Dedifferentiated amniotic fluid mesenchymal stem cell (primary cell): ENCODE measurements around the gene THADA.

ENCODE experiments used
- DNase-seq: peaks from one replicate; pipeline ENCODE4 v3.0.0-alpha.2; 2016; ENCODE audit errors: extremely low spot score

THADA gene

DNA sequence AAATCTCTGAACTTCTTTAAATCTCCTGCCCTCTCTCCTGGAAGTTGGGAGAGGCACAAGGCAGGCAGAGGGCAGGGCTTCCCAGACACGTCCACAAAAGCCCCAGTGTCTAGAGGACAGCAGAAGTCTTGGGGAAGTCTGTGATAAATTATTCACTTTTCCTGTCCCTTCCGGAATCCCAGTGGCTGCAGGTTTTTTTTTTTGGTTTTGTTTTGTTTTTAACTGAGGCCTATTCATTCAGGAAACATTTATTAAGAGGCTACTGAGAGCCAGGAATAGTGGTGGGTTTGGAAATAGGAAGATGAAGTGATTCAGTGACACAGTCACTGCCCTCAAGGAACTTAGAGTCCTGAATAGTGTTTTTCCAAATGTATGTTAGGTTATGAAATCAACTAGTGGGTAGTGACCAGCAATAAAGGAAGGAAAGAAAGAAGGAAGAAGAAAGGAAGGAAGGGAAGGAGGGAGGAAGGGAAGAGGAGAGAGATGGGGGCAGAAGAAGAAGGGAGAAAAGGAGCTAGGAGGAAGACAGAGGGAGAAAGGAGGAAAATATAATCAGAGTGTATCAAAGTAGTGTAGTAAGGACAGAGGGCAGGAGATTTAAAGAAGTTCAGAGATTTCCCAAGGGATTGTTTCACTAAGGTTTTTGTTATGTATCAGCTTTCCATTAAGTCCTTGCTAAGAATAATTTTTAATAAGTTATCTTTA, 270.6 kb downstream of the THADA start:
- DNase-seq: no peak

GRCh38 chr2:43324259-43325106, 271.4 kb downstream of the THADA start:
- DNase-seq: no peak

DNA sequence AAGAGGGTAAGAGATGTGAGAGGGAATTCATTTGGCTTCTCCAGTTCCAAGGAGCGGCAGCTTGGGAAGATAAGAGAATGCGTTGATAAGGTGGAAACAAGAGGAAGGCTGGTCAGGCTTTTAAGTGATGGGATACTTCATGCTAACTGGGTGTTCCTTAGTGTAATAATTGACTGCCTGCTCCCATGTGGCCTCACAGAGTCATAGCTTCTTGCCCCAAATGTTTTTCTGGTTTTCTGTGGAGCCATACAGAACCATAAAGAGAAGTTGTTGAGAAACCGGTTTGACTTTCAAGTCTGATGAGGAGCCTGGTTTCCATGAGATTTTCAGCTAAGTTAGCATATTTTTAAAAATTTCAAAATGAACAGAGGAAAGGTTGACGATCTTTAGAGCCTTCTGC, 272.0 kb downstream of the THADA start:
- no peak for DNase-seq

DNA sequence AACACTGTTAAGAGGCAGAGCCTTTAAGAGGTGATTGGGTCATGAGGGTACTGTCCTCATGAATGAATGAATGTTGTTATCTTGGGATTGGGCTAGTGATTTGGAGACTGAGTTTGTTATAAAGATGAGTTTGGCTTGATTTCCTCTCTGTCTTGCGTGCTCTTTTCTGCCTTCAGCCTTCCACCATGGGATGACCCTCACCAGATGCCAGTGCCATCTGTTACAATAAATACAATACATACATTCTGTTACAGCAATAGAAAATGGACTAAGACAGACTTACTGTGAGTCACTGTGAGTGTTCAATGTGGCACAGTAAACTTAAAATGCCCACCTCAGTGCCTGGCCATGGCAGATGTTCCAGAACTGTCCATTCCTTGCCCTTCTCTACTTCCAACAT, 274.4 kb downstream of the THADA start:
- DNase-seq: no peak

GRCh38 chr2:43319541-43319940, 276.3 kb downstream of the THADA start:
- DNase-seq: no peak

DNA sequence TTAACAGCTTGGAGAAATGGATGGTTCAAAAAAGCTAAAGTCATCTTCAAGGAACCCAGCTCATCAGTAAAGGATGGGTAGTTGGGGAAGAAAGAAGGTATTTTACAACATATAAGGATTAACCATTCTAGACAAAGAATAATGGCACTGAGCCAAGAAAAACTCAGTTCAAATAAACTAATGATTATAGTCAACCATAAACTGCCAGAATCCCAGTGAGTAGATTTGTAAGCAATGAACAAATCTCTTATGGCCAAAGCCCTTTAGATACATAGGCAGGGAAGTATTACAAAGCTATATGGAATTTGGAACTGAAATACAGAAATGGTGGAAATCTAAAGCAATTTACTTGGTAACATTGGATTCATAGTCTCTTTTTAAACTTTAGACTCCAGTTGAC, 277.0 kb downstream of the THADA start:
- DNase-seq: no peak

GRCh38 chr2:43317680-43318079, 278.2 kb downstream of the THADA start:
- DNase-seq: no peak

GRCh38 chr2:43317194-43317593, 278.6 kb downstream of the THADA start:
- no peak for DNase-seq

GRCh38 chr2:43315482-43315881, 280.4 kb downstream of the THADA start:
- DNase-seq: no peak

GRCh38 chr2:43314299-43314927, 281.4 kb downstream of the THADA start:
- no peak for DNase-seq

- no peak for DNase-seq
Measured at GRCh38 chr2:43313642-43314017, 282.2 kb downstream of the THADA start.

- peak; percentile 73 for DNase-seq
Measured at GRCh38 chr2:43312755-43313641, 282.8 kb downstream of the THADA start.

DNA sequence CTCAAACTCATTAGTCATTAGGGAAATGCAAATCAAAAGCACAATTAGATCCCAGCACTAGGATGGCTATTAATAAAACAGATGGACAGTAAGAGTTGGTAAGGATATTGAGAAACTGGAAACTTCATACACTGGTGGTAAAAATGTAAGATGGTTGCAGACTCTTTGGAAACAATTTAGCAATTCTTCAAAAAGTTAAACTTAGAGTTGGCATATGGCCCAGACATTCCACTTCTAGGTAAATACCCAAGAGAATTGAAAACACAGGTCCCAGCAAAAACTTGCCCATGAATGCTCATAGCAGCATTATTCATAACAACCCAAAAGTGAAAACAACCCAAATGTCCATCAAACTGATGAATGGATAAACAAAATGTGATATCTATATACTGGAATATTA, 284.6 kb downstream of the THADA start:
- DNase-seq: peak; percentile 50

- no peak for DNase-seq
Measured at GRCh38 chr2:43309935-43310334, 285.9 kb downstream of the THADA start.

DNA sequence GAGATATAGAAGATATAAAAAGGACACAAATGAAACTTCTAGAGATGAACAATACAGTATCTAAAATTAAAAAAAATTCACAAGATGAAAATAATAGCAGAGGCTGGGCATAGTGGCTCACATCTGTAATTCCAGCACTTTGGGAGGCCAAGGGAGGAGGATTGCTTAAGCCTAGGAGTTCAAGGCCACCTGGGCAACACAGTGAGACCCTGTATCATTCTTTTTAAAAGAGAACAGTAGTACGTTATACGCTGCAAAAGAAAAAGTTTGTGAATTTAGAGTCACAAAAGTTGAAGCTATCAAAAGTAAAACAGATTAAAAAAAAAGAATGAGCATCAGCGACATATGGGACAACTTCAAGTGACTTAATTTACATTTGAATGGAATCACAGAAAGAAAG, 287.9 kb downstream of the THADA start:
- no peak for DNase-seq

GRCh38 chr2:43307046-43307445, 288.8 kb downstream of the THADA start:
- no peak for DNase-seq

GRCh38 chr2:43306197-43306596, 289.6 kb downstream of the THADA start:
- DNase-seq: no peak

- no peak for DNase-seq
Measured at GRCh38 chr2:43305517-43305916, 290.3 kb downstream of the THADA start.

- DNase-seq: peak; percentile 31
Measured at GRCh38 chr2:43305012-43305411, 290.8 kb downstream of the THADA start.

- DNase-seq: no peak
Measured at GRCh38 chr2:43303889-43304288, 291.9 kb downstream of the THADA start.

DNA sequence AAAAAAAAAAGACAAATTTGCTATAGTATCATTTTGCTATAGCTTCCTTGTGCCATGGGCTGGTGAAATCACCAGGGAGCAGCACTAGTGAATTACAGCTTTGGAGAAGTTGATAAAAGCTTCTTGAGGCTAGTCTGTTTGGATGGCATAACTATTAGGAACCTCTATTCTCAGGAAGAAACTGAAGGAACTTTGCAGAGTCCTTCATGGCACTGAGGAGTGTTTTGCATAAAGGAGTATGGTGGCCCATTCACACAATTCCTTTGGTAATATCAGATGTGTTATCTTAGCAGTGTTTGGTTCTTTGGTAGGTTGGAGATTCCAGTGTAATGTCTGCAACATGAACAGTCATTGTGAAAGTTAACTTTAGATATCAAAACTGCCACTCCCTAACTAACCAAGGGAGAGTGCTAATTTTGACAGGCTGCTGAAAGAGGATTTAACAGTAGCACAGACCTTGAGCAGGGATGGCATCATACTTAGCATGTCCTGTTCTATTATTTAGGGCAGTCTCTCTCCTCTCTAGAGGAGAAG, 292.8 kb downstream of the THADA start:
- DNase-seq: no peak
